ENCODE measurements around the gene TNFRSF12A. TPM values are rescaled to one million over a fixed set of nuclear protein-coding genes. Genes with fewer than 3 reads are reported as not detected.

TNFRSF12A gene
- total and polyA plus RNA-seq, 2 of the 8 experiments (the other 6 are each of a cell fraction or from before 2014, with no cell fraction given) = 81.0 to 82.5 TPM

GRCh38 chr16:2976201-2976600 lies 44.0 kb upstream of the TNFRSF12A start:
- 92% methylated on average over 7 of the region's 7 CpGs; no CpG with 5 or more reads in 1 of the 2 experiments for WGBS, 2 experiments (ENCODE audit: extremely low coverage in 1 of 2, insufficient coverage in 1 of 2, insufficient read length in 1 of 2, insufficient replicate concordance in 2 of 2, low coverage in 1 of 2, low lambda C conversion rate in 2 of 2, missing lambda C conversion rate in 1 of 2)
- Histone ChIP-seq H2AK5ac (ENCODE audit: low read depth, low read length) (no peak overlapping the region), H3K18ac (ENCODE audit: extremely low read depth, low read length) (no peak overlapping the region), H3K79me1 (ENCODE audit: low read depth, low read length) (peaks cover 15% of the 10 kb centered on the region), H3K23me2 (ENCODE audit: low read depth, low read length) (peaks cover 9% of the 10 kb centered on the region; the same call in 1 of the 2 replicates), H2BK5ac (ENCODE audit: low read depth, low read length) (no peak overlapping the region), H3K79me2 (ENCODE audit: control insufficient read depth in 1 of 2, insufficient read depth in 2 of 2, low read length in 2 of 2) (peaks cover 0 to 8% of the 10 kb centered on the region in 2 experiments; a peak in 2 of 4 replicates), H3K9me3 (ENCODE audit: insufficient read depth in 2 of 2, low read depth in 1 of 2, low read length in 1 of 2) (no peaks in the 10 kb centered on the region), H2AFZ (ENCODE audit: low read length) (no peak overlapping the region), H3K4me2 (ENCODE audit: insufficient read depth in 1 of 2, low read depth in 2 of 2, low read length in 2 of 2) (no peak overlapping the region), H3K4me1 (replicated peaks in 1 of 4; ENCODE audit: control insufficient read depth in 3 of 4, insufficient read depth in 4 of 4, low read length in 3 of 4) (peaks cover 0 to 10% (median 6%) of the 10 kb centered on the region in 4 experiments; a peak in 5 of 7 replicates), H3K36me3 (ENCODE audit: control insufficient read depth in 2 of 4, insufficient read depth in 4 of 4, low read length in 3 of 4) (peaks cover 20 to 46% (median 33%) of the 10 kb centered on the region in 4 experiments), H2BK12ac (ENCODE audit: low read depth, low read length) (no peak overlapping the region), H3K14ac (ENCODE audit: insufficient read length) (no peak overlapping the region), H4K91ac (replicated peaks; ENCODE audit: insufficient read length, low read length) (no peak overlapping the region), H3K56ac (replicated peaks; ENCODE audit: insufficient read length, low read depth, low read length) (no peak overlapping the region), H3K23ac (ENCODE audit: insufficient read length) (no peak overlapping the region), H2BK20ac (ENCODE audit: low read length) (no peak overlapping the region), H2BK120ac (replicated peaks; ENCODE audit: low read depth, low read length) (no peak overlapping the region), H4K8ac (ENCODE audit: extremely low read depth, insufficient read depth, low read length) (no peak overlapping the region), H3K9ac (replicated peaks in 1 of 4; ENCODE audit: extremely low read depth in 1 of 4, low read depth in 3 of 4, low read length in 3 of 4) (no peak overlapping the region), H3K4me3 (ENCODE audit: extremely low read depth in 1 of 4, insufficient read depth in 2 of 4, low read depth in 3 of 4, low read length in 4 of 4) (no peak overlapping the region), H3K27me3 (replicated peaks in 1 of 4; ENCODE audit: control insufficient read depth in 3 of 4, extremely low read depth in 1 of 4, insufficient read depth in 3 of 4, low read length in 3 of 4) (no peaks in the 10 kb centered on the region), H4K5ac (ENCODE audit: insufficient read length, low read depth, low read length) (no peak overlapping the region), H4K20me1 (replicated peaks in 1 of 2; ENCODE audit: control insufficient read depth in 1 of 2, insufficient read depth in 2 of 2, low read length in 2 of 2) (peaks cover 20 to 35% of the 10 kb centered on the region in 2 experiments), H2BK15ac (ENCODE audit: low read length) (no peak overlapping the region), H3K27ac (ENCODE audit: low read depth, low read length) (no peak overlapping the region), H3K4ac (replicated peaks; ENCODE audit: insufficient read length, low read depth, low read length) (no peak overlapping the region)
- ChIA-PET CTCF (ENCODE audit: partially characterized antibody) (interaction anchor here (0.8 to 1.4 kb wide), 5 partner anchors 9 to 202 kb away, joined by 3 to 4 read pairs (median 3); partner anchors contain the start of gene KREMEN2), POLR2A (ENCODE audit: partially characterized antibody) (interaction anchor here (1.0 to 25.4 kb wide), 6 partner anchors 10 to 103 kb away, joined by 3 to 455 read pairs (median 6); partner anchors contain the start of genes CLDN6, HCFC1R1, KREMEN2 and PAQR4)
- no peak for FAIRE-seq
- DNase-seq (ENCODE audit: low read depth in 1 of 2, low spot score in 2 of 2) = no peak
- TF ChIP-seq E2F6 (IDR thresholded peaks at IDR 0.05) = no peak
- TF ChIP-seq BRCA1 (IDR thresholded peaks at IDR 0.05; ENCODE audit: low read depth, low read length) = no peak
- TF ChIP-seq CTCF (IDR thresholded peaks at IDR 0.05; ENCODE audit: control extremely low read depth in 1 of 3, insufficient read depth in 1 of 3, low read depth in 1 of 3, low read length in 3 of 3) = no peak
- no peak for TF ChIP-seq PHF8 (conservative IDR thresholded peaks at IDR 0.05; ENCODE audit: low read depth, low read length)
- no peak for TF ChIP-seq EP300 (IDR thresholded peaks at IDR 0.05; ENCODE audit: borderline replicate concordance in 1 of 2, low read depth in 2 of 2, low read length in 2 of 2)
- TF ChIP-seq USF2 (IDR thresholded peaks at IDR 0.05; ENCODE audit: low read length) = no peak
- no peak for TF ChIP-seq ASH2L (IDR thresholded peaks at IDR 0.05; ENCODE audit: low read length)
- no peak for TF ChIP-seq SP4 (IDR thresholded peaks at IDR 0.05; ENCODE audit: low read length)
- no peak for TF ChIP-seq KDM5A (IDR thresholded peaks at IDR 0.05; ENCODE audit: low read length)
